Stimulated activated CD4-positive, alpha-beta T cell treated with anti-CD3 and anti-CD28 coated beads, Interleukin-1b, Interleukin-23, amount 100 ng/mL, for 48 hours (primary cell): Measurements from ENCODE around the gene SF3B4.
"Not testable (repeated sequence)": the region's sequence is repeated elsewhere in the genome, so short reads cannot be mapped to it uniquely, and the experiment has no call there.

ENCODE experiments used
- DNase-seq: peaks from one replicate; pipeline ENCODE4 v3.0.0-alpha.2; 2020

The SF3B4 gene, protein sequence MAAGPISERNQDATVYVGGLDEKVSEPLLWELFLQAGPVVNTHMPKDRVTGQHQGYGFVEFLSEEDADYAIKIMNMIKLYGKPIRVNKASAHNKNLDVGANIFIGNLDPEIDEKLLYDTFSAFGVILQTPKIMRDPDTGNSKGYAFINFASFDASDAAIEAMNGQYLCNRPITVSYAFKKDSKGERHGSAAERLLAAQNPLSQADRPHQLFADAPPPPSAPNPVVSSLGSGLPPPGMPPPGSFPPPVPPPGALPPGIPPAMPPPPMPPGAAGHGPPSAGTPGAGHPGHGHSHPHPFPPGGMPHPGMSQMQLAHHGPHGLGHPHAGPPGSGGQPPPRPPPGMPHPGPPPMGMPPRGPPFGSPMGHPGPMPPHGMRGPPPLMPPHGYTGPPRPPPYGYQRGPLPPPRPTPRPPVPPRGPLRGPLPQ

DNA sequence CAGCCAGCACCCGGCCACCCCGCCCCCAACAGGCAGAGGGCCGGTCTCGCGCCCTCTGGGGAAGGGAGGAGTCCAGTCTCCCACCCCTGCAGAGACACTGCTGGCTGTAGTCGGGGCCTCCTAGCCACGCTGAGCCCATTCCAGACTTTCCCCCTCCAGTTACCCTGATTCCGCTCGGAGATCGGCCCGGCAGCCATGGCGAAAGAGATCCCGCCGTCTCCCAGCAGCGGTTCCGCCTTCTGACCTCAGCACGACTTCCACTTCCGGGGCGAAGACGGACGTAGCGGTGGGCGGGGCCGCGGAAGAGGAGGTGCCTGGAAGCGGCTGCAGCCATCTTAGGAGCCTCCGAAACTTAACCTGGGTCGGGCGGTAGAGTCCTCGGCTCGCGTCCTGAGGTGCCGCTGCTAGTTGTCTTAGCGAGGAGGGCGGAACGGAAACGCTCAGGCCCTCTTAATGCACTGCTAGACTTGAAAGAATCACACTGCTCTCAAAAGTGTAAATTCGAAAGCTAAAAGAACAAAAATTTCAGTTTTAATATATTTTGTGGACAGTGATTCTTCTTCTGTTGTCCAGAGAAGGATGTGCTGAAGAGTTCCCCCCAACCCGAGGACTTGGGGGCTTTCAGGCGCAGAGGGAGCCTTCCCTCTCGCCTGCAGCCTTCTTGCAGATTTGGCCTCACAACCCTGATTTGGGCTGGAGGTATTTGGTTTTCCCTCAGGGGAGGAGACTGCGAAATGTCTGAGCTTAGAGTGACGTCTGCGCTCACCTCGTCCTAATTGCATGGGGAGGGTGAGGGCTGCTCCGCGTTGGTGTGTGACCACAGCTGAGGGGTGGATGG is at the start of gene SF3B4:
Gene SF3B4, minus strand, starts transcription at position 241 of the 838 bp plus-strand sequence. Its CDS starts 44 bp downstream, at position 197.
- DNase-seq: peak; percentile 95

DNA sequence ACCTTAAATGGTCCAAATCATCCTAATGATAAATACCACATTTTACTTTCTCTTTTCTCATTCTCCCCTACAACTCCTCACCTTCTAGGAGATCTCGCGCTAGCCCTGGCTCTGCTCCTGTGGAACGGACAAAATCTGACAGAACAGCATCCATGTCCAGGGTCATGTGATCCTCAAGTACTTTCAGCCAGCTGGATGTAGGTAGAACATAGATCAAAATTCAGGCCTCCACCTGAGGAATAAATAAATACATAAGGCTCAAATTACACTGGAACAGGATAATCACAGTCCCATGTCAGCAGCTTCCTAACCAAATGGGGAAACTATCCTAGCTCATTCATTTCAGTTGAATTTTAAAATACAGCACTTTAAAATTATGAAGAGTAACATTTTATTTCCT is 49.7 kb upstream of the SF3B4 start:
- DNase-seq: no peak

DNA sequence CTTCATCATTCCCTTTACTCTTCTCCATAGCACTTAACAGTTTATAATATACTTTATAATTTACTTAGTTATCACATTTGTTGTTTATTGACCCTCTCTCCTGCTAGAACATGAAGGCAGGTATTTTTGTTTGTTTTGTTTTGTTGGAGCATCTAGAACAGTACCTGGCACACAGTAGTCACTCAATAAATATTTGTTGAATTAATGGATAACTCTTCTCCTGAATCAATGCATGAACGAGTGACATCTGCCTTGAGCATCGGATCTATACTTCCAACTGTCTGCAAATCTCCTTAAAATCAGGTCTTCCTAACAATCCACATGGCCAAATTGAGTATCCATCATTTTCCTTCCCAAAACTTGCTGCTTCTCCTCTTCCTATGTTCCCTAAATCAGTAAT is 44.9 kb upstream of the SF3B4 start:
- DNase-seq: no peak

DNA sequence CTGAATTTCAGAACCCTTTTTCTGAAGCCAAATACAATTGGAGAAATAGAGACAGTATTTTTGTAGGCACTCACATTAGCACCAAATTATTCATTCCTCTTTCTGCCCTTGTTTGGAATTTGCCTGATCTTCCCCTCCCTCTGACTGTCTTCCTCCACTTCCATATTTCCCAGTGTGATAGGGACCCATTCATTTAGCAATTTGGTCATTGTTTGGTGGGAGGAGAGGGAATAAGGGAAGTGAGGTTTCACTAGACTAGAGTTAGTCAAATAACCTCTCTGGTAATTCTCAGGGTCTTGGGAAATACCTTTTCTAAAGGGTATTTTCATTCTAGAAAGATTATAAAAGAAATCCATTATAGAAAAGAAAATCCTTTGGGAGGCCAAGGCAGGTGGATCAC is 40.0 kb upstream of the SF3B4 start:
- no peak for DNase-seq

DNA sequence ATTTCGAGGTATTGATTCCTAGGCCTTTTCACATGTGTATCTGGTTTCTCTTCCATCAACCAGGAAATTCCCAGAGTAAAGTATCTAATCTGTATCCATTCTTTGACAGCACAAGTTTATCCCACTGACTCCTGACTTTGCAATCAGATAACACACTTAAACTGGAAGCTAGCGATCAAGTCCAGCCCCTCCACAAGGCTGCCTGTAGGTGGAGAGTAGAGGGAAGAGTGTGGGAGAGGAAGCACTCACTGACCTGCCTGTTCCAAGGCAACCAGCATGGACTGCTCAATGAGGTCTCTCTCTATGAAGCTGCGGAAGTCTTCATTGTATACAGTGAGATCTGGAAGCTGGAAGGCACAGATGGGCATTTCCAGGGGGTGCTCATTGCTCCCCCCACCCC is 39.4 kb upstream of the SF3B4 start:
- no peak for DNase-seq

DNA sequence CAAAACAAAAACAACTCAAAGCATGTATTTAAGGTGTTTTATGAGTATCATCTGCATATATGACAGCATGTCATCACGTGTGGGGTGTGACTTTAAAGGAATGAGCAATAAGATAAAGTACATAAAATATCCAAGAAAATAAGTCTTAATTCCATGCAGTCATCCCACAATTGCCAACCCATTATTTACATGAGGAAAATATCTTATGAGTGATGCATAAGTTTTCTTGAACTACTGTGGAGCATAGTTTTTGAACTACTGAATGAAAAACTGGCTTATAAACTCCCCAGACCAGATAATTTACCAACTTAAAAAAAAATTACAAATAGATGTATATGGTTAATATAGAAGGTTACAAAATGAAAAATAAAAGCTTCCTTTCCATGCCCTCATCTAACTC is 38.8 kb upstream of the SF3B4 start:
- no peak for DNase-seq

DNA sequence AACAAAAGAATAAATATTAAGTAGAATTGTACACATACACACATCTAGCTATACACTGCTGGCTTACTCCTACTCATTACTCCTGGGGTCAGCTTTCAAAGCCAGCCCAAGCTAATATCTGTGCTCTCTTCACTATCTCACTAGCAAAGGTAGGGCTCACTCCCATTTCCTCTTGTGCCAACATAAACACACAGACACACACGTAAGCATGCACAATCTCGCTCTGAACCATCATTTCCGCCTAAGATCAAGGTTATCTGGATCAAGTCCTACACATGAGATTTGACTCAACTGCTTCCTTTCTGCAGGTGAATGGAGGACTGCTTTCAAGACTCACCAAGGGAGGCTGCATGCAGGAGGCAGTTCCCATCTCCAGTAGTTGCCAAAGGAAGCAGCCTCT is 37.8 kb upstream of the SF3B4 start:
- no peak for DNase-seq

DNA sequence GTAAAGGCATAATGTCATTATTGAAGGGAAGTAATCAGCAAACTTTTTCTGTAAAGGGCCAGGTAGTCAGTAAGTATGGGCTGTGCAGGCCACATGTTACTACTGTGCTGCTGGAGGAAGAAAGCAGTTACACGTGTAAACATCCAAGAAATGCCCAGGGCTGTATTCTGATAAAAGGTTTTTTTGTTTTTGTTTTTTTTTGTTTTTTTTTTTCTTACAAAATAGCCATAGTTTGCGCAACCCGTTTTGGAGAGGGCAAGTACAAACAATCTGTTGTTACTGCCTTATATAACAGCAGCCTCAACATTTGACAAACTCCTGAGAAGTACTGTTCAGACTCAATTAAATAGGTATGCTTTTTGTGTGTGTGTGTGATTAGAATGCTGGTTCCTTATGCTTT is 35.8 kb upstream of the SF3B4 start:
- DNase-seq: no peak

DNA sequence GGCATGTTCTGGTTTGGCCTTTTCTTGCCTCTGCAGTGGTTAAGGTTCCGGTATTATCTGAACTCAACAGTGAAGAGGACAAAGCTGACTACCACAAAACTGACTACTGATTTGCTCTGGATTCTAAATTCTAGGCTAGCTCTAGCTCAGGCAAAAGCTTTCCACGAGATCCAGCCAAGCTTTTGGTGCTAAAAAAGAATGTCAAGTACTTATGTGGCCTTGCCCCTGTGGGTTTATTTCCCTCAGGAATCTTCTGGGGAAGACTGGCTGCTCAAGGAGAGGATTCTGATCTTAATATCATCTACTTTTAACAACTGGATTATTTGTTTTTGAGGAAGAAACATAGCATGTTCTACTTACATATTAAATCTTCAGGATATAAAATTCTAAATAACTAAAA is 35.1 kb upstream of the SF3B4 start:
- DNase-seq: no peak

DNA sequence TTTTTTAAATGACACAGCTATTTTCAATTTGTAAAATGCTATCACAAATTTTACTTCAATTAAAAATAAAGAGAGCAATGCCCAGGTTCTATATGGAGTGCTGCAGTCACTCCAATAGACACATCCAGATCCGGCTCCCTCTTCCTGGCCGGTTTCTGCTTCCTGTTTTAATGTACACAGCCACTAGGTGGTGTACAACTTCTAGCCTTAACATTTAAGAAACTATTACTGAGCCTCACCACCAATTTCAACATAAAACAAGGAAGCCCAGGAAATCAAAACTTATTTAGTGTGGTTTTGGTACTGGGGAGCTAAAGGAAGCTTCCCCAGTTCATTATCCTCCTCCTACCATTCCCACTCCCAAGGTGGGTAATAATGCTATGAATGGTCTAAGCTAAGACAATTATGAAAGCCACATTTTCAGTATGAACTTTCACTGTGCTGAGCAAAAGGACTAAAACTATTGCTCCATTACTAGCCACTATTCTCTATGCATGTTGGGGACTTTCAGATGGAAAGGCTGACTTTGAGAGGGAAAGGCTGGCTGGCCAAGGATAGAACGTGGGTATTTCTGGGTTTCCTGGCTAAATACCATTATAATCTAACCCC is 34.5 kb upstream of the SF3B4 start:
- DNase-seq: peak; percentile 30

DNA sequence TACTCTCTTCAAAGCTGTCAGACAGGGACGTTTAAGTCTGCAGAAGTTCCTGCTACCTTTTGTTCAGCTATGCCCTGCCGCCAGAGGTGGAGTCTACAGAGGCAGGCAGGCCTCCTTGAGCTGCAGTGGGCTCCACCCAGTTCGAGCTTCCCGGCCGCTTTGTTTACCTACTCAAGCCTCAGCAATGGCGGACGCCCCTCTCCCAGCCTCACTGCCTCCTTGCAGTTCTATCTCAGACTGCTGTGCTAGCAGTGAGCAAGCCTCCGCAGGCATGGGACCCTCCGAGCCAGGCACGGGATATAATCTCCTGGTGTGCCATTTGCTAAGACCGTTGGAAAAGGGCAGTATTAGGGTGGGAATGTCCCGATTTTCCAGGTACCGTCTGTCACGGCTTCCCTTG is 29.9 kb upstream of the SF3B4 start:
- not testable (repeated sequence) for DNase-seq

DNA sequence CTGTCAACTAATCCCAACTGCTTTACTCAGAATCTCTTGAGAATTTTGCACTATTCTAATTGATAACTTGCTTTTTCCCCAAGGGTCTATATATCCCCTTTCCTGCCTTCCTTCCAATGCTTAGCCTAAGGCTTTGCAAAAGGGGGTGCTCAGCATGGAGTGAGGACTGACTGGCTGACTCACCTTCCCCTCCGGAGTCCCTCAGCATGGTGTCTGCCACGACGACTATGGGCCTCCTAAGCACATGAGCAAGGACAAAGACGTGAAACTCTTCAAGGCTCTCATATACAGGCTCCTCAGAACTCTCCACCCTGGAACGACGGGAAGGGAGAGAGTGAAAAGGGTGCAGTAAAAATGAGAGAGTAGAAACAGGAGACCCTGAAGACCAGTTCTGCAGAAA is 22.3 kb upstream of the SF3B4 start:
- no peak for DNase-seq

DNA sequence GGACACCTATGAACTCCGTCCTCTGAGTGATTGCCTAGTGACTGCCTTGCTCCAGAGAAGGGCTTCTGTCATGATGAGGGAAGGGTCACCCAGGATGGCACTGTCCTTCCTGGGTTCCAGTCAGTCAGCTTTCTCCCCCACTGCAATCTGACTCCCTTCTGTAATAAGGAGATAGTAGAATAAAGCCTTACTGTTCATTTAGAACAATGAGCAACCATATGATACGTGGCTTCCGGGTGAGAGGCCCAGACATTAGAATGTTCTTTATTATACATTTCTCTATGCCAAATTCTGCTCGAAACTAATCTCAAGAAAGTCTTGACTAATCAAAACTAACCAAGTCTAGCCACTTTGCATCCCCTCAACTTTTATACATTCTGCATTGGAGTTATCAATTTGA is 17.6 kb upstream of the SF3B4 start:
- no peak for DNase-seq

DNA sequence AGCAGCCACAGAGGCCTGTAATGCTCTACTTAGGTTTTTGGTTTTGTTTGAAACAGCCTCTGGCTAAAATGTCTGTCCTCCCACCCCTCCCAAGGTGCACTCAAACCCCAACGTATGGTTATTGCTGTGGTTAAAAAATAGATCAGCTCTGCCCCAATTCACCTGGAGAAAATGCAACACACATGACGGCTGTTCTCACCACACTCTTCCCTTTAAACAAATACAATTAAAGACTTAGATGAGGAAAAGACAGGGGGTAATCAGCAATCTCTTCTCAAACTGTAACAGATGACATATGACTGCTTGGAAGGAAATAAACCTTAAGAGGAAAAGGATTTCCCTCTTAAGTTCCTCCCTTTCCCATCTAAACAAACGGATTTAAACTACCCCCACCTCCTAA is 15.3 kb upstream of the SF3B4 start:
- no peak for DNase-seq

DNA sequence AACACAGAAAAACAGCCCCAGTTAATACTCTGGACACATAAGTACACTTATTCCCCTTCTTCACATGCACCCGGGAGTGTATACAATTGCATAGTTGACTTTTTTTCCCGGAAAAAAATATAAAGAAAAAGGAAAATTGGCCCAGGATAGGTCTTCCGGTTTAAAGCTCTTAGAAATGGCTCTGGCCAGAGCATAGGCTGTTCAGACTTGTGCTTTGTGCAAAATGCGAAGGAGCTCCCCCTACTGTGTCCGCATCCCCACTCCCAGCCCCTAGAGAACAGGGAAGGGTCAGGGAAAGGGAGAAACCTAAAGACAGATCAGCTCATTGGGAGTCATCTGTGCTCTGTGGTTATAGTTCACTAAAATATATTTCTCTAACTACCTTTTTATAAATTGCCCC is 14.6 kb upstream of the SF3B4 start:
- DNase-seq: no peak

DNA sequence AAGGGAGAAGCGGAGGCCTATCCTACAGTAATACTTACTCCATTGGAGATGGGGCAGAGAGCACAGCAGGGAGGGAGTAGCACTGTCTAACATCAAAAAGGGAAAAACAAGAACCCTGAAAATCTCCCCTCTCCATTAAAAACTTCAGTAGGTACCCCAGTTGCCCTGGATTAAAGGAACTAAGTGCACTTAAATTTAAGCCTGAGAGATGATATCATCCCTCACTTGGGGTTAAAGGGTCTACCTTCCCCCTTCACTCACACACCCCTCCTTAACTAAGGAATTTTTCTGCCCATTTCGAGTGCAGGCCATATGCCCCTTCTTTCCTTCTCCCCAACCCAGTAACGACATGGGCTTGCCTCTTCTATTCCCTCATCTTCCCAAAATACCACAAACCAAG is 12.8 kb upstream of the SF3B4 start:
- no peak for DNase-seq

DNA sequence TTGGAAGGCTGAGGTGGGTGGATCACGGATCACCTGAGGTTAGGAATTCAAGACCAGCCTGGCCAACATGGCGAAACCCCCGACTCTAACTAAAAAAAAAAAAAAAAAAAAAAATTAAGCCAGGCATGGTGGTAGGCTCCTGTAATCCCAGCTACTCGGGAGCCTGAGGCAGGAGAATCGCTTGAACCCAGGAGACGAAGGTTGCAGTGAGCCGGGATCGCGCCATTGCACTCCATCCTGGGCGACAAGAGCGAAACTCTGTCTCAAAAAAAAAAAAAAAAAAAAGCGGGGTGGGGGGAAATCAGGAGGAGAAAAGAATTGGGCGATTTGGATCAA is 11.0 kb upstream of the SF3B4 start:
- not testable (repeated sequence) for DNase-seq

DNA sequence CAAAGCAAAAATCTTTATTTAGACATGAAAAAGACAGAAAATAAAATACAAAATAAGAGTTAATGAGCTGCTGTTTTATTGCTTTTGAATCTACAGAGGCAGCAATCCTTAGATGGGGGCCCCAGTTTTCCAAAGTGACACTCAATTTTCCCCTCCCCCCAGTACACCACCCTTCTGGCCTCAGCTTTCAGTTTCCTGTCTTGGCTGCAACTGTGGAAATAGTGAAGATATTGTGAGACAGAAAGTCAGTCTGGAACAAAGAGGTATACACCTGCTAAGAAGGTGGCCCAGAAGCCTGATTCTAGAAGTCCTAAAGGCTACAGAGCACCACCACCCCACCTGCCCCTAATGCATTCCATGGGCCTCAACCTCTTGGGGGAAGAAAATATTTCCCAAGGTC is 10.2 kb upstream of the SF3B4 start:
- DNase-seq: no peak

DNA sequence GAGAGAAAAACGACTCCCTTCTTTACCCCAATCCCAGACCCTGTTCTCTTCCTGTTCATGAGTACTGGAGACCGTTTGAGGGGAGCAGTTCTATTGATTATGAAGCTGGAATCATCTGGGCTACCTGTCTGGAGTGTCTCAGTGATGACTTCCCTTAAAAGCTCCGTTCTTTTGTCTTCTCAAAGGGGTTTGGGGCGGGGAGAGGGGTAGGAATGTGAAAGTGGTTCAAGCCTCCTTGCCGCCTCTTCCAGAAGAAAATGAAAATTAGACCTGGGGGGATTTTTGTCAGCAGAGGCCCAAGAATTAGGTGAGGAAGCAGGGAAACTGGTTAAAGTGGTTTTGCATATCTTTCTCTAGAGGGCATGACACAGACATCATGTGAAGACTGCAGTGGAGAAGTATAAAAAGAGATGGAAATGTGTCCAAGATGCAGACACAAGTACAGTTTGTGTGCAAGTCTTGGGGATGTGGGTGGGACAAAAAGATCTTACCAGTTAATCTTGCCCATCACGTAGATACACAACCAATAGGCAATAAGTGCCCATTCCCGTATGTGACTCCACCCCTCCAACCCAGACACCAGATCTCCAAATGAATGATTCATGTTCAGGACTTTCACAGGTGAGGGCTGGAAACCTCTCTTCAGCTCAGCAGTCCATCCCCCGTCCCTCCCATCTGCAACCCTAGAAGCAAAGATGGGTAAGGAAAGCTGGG is 9.5 kb upstream of the SF3B4 start:
- DNase-seq: no peak

DNA sequence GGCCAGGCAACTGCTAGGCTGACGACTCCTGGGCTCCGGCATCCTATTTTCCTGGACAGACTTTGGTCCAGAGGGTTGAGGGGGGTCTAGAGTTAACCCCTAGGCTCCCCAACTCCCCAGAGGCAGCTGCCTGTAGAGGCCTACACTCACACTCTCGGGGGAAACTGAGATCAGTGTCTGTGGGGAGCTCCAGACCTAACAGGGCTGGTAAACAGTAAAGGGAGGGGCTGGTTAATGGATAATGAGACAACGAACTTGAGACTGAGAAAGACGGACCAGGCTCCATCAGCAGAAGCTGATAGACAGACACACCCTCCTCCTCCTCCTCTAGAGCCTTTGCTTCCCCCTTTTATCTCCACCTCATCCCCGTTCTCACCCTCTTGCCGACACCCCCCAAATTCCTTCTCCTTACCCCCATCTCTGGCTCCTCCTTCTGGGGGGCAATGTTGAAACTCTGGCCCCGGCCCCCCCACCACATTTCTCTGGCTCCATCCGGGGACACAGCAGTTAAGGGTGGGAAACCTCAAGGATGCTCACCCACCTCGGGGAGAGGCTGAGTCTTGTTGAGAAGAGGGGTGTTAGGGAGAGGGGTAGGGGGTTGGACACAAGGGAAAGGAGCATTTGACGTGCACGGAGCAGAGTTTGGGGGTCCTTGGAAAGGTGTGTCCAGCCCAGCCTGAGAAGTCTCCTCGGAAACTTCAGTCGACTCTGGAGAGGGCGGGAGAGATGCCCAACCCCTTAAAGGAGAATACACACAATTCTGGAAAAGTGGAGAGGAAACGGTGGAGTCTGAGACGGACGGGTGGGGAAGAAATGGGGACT is 8.8 kb upstream of the SF3B4 start, which contains the start of gene MTMR11:
Gene MTMR11, minus strand, starts transcription at position 710 of the 822 bp plus-strand sequence. Its CDS starts 232 bp downstream, at position 478.
- no peak for DNase-seq

DNA sequence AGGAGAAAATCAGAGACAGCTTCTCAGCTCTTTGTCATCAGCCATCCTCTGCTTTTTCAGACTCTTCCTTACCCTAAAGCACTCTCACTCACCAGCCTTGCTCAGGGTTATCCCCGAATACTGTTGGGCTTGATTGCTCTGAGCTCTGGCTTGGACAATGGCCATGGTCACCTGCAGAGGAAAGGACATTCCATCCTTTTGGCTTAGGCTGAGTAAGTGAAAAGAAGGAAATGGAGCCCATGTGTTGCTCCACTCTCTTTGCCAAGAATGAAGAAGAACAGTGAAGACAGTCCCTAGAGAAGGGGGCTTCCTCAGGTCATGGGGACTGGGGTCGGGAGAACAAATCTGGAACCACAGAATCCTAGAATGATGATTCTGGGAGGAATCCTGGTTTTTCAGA is 6.8 kb upstream of the SF3B4 start:
- DNase-seq: no peak

DNA sequence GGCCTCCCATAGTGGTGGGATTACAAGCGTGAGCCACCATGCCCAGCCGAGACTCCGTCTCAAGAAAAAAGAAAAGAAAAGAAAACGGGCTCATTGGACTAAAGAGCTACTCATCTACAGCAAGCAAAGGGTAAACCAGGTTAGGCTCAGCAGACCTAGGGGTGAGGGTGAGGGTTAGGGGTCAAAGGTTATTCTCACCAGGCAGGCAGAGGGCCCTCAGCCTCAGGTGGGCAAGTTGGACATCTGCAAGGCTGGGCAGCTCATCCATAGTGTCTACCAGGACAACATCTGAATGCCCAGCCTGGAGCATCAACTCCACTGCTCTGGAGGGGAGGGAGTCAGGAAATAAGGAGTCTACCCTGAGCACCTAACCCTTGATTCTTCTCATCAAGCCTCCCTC is 5.6 kb upstream of the SF3B4 start:
- no peak for DNase-seq
